ENCODE measurements around the gene MTCL1.

The MTCL1 gene

GRCh38 chr18:8816220-8816619 is 110.9 kb downstream of the MTCL1 start:
- DNase-seq = no peak

- DNase-seq = no peak
Measured at GRCh38 chr18:8816816-8817215, 111.5 kb downstream of the MTCL1 start.

GRCh38 chr18:8818982-8819381 is 113.6 kb downstream of the MTCL1 start:
- no peak for DNase-seq

- no peak for DNase-seq
Measured at GRCh38 chr18:8820396-8821082, 115.2 kb downstream of the MTCL1 start.

- DNase-seq = no peak
Measured at GRCh38 chr18:8821083-8821465, 115.7 kb downstream of the MTCL1 start.

GRCh38 chr18:8821531-8821930 is 116.2 kb downstream of the MTCL1 start:
- DNase-seq = no peak

- no peak for DNase-seq
Measured at GRCh38 chr18:8822643-8823042, 117.3 kb downstream of the MTCL1 start.

GRCh38 chr18:8823530-8823929 is 118.2 kb downstream of the MTCL1 start:
- DNase-seq = no peak

- no peak for DNase-seq
Measured at GRCh38 chr18:8824846-8825245, 119.5 kb downstream of the MTCL1 start.

- no peak for DNase-seq
Measured at GRCh38 chr18:8825273-8825672, 119.9 kb downstream of the MTCL1 start.

GRCh38 chr18:8825729-8826375 is 120.5 kb downstream of the MTCL1 start:
- no peak for DNase-seq

GRCh38 chr18:8826514-8826913 is 121.2 kb downstream of the MTCL1 start:
- DNase-seq = no peak

GRCh38 chr18:8826971-8827370 is 121.6 kb downstream of the MTCL1 start:
- no peak for DNase-seq

- no peak for DNase-seq
Measured at GRCh38 chr18:8828300-8828699, 122.9 kb downstream of the MTCL1 start.

- DNase-seq = no peak
Measured at GRCh38 chr18:8828798-8829197, 123.4 kb downstream of the MTCL1 start.

GRCh38 chr18:8830067-8831060 is 125.0 kb downstream of the MTCL1 start:
- no peak for DNase-seq

GRCh38 chr18:8831112-8831511 is 125.8 kb downstream of the MTCL1 start:
- no peak for DNase-seq

- DNase-seq = no peak
Measured at GRCh38 chr18:8831531-8831930, 126.2 kb downstream of the MTCL1 start.

GRCh38 chr18:8833480-8833879 is 128.1 kb downstream of the MTCL1 start:
- DNase-seq = no peak

GRCh38 chr18:8834881-8835280 is 129.5 kb downstream of the MTCL1 start:
- DNase-seq = no peak

GRCh38 chr18:8835521-8835953 is 130.2 kb downstream of the MTCL1 start:
- DNase-seq = no peak

- DNase-seq = no peak
Measured at GRCh38 chr18:8839281-8839680, 133.9 kb downstream of the MTCL1 start.

GRCh38 chr18:8841781-8842485 is 136.6 kb downstream of the MTCL1 start:
- DNase-seq = no peak

Measured in activated CD4-positive, alpha-beta T cell treated with anti-CD3 and anti-CD28 coated beads for 4 hours (primary cell).